DMS114 treated with DMSO at 0.1 percent for 48 hours (cell line): ENCODE measurements around the gene OTOS.

ENCODE experiments used
- DNase-seq: peaks from one replicate; lab custom pipeline; 2025; ENCODE audit not compliant: unreplicated experiment; lab: John Stamatoyannopoulos, UW

OTOS gene

DNA sequence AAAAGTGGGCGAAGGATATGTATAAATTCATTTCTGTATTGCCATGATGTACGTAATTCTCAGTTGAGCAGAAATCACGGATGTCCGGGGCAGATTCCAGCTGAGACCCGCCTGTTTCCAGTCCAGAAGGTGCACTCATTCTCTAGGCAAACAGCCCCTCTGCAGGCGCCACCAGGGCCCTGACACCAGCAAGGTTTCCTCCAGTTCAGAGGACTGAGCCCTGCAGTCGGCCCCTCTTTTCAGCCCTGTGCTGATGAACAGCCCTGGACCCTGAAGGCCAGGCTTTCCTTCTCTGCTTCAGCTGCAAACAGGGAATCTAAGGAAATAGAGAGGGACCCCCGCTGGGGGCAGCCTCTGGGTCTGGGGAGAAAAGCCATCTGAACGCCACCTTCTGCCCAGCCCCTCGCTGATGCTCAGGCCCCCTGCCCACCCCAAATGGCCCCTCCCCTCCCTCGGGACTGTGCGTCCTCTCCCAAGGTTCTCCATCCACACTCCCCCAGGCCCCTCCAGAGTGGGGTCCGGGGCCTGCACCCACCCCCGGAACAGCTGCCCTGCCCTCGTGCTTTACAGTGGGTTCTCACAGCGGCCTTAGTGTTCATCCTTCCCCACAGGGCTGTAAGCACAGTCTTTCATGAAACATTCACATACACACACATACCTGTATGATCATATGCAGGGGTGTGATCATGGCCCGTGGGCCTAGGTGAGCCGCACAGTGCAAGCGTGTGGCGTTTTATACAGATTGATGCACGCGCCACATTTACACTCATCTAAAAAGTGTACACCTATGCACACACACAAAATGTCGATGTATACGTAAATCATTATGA, 16.4 kb downstream of the OTOS start:
- DNase-seq: no peak

DNA sequence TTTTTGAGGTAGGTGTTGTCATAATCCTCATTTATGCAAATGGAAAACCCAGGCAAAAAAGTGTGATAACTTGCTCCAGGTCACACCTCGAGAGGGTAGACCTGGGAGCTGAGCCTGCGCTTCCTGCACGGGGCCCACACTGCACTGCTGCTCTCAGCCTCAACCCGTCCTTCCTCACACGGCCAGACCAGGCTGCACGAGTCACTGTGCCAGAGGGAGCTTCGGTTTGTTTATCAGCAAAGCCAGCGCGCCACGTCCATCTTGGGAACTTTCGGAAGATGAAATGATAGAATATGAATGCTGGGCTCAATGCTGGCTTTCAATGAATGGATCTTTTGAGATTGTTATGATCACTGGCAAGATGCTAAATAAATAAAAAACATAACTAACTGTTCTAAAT, 18.8 kb downstream of the OTOS start:
- DNase-seq: no peak

DNA sequence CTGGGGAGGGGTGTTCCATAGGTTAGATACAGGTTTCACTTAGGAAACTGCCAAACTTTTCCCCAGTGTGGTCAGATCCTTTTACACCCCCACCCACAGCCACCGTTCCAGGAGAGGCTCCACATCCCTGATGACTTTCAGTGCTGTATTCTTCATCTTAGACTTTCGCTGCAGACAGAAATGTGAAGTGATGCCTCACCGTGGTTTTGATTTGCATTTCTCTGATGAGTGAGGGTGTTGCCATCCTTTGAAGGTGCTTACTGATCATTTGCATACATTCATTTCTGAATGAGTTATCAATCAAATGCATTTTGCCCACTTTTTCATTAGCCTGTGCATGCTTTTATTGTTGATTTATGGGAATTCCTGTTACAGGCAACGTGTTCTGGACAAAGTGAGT, 19.3 kb downstream of the OTOS start:
- no peak for DNase-seq

DNA sequence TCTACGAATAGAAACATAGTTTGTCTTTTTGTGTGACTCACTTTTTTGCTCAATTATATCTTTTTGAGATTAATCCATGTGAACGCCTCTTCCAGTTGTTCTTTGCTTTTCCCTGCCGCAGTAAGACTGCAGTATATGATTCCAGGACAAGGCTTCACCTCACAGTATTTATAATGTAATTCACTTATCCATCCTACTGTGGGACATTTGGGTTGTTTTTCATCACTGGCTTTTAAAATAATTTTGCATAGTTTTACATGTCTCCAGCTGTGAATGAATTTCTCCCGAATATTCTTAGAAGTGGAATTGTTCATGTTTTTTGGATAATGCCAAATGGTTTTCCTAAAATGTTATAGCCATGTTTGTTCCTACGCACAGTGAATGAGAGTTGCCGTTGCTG, 26.2 kb downstream of the OTOS start:
- no peak for DNase-seq

DNA sequence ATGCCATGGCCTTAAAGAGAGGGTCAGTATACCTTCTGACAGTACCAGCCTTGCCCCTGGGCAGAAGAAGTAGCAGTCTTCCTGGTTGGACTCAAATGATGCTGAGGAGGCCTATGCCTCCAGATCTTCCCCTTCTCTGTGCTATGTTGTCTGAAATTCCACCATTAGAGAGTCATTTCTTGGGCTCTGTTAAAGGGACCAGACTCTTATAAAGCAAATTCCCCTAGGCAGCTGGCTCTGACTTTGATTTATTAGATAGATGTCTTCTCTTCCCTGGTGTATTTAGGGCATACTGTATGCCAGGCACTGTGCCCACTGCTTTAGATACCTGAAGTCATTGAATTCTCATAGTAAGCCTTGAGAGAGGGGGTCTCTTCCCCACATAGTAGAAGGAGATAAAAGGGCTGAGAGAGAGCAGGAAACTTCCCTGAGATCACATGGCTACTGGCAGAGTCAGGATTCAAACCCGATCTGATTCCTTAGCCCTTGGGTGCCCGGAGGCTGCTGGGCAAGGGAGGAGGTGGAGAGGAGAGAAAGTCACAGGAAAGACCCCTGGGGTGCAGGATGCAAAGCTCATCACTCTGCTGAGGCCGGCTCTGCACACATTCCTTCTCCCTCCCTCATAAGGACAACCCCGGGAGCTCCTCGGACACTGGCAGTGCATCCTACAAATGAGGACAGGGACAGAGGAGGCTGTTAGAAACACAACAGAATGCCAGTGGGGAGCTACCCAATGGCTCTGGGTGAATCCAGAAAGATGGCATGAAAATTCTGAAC, 27.4 kb downstream of the OTOS start:
- DNase-seq: no peak

DNA sequence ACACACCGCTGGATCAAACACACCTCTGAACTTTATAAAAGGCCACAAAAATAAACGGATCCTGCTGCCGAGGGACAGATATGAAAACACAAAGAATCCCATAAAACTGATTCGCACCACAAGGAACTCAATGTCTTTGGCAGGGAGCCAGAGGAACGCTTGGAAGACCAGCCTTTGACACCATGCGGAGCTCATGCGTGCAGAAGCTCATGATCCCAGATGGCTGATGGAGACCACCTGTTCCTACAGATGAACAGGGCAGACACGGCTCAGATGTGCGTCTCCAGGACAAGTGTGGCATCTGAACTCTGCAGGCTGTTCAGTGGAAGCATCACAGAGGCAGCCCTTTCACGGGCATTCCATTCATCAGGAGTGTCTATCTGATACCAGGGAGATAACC, 29.2 kb downstream of the OTOS start:
- DNase-seq: no peak

DNA sequence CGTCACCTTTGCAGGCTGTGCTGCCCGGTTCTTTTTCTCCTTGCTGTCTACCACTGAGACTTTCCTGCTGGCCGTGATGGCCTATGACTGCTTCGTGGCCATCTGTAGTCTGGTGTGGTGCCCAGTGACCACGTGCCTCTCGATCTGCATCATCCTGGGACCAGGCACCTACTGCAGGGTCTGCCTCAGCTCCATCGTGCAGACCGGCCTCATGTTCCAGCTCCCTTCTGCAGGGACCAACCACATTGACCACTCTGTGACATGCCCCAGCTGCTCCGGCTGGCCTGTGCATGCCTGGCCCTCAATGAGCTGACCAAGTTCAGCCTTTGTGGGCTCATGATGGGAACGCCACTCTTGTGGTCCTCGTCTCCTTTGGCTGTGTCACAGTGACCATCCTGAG, 31.1 kb downstream of the OTOS start:
- DNase-seq: no peak

DNA sequence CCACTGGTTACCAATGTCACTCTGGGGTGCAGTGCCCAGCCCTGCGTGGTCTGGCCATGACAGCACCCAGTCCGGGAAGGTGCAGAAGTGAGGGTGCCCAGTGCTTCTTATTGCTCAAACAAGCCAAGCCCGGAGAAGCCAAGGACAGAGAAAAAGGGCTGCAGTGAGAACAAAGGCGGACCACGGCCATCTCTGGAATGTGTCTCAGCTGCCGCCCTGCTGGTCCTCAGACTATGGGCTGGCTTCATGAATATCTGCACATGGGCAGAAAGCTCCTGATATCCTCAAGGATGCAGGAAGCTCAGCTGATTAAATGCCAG, 33.0 kb downstream of the OTOS start:
- no peak for DNase-seq

DNA sequence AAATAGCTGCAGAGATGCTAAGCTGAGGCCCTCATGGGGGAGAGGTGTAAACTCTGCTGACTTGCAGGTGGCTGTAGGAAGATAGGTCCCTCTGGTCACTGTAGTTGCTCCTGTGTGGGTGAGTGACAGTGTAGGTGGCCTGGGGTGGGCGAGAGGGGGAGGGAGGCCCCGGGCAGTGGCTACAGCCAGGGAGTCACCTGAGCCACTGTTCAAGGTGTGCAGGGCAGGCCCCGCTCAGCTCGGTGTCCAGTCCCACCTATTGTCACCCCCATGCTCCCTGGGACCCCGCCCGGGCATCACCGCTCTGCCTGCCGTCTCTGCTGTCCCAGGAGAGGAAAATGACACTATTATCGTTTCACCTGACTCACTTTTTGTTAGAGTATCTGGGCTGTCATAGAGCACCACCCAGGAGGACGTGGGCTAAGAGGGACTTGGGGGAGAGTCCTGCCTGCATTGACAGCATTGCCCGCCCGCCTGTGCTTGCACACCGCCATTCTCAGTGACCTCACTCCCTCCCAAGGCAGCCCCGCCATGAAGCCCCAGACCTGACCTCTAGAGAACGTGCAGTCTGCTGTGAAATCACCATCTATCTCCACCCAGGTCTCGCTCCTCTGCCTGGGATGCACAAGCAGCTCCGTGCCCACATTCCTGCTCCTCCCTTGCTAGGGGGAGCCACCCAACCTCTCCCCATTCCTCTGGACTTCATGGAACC, 33.5 kb downstream of the OTOS start:
- DNase-seq: no peak

DNA sequence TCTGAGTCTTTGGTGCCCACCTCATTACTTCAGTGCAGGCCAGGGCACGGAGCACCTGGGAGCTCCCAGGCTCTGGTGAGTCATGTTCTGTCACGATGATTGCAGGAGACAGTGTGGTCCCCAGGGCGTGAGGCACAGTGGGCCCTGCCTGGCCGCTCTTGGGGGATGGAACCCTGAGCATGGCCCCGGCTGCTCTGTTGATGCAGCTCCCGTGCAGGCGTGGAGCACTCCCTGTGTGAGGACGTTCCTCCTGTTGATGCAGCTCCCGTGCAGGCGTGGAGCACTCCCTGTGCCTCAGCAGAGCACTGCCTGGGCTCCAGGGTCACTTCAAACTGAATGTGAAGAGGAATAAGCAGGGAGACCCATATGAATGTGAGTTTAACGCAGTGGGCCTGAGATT, 34.5 kb downstream of the OTOS start:
- DNase-seq: no peak

DNA sequence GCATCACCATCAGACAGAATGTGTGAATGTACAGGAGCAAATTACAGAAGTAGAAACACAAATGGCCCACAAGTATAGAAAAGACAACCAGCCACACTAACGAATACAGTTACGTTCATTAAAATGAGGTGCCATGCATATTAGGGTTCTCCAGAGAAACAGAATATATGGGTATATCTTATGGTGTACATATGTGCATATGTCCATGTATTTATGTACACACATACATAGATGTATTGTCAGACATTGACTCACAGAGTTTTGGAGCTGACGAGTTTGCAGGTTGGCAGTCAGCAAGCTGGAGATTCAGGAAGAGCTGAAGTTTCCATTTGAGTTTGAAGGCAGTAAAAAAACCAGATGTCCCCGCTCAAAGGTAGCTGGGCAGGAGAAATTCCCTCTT, 37.3 kb downstream of the OTOS start:
- no peak for DNase-seq

DNA sequence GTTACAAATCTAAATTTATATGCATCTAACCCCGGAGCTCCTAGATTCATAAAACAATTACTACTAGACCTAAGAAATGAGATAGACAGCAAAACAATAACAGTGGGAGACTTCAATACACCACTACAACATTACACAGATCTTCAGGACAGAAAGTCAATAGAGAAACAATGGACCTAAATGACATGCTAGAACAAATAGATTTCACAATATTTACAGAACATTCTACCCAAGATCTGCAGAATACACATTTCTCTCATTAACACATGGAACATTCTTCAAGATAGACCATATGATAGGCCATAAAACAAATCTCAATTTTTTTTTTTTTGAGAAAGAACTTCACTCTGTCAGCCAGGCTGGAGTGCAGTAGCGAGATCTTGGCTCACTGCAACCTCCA, 42.1 kb downstream of the OTOS start:
- no peak for DNase-seq

DNA sequence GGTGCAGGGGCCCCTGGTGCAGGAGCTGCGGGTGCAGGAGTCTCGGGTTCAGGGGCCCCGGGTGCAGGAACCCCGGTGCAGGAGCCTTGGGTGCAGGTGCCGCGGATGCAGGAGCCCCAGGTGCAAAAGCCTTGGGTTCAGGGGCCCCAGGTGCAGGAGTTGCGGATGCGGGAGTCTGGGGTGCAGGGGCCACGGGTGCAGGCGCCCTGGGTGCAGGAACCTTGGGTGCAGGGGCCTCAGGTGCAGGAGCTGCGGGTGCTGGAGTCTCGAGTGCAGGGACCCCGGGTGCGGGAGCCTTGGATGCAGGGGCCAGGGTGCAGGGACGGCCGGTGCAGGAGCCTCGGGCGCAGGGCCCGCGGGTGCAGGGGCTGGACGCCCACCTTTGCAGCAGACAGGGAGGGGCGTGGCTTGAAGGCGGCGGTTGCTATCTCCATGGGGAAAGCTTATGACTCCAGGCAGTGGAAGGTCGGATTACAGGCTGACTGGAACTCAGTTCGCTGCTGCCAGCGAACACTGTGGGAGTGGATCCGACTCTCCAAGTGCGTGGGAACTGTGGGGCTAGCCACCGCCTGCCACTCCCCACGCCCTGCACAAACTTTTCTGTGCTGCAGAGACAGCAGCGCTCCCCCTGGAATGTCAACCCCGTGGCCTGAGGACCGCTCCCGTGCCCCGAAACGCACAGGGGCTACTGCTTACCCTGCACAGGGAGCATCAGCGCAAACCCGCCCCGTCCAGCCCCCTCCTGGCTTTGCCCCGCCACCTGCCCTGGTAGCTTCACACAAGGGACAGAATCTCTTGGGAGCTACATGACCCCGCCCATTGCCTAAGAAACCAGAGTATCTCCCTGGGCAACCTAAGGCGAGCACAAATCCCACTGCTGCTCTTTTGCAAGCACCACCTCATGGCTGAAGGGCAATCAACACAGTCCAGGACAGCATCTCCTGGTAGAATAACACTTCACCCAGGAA, 44.6 kb downstream of the OTOS start:
- no peak for DNase-seq

DNA sequence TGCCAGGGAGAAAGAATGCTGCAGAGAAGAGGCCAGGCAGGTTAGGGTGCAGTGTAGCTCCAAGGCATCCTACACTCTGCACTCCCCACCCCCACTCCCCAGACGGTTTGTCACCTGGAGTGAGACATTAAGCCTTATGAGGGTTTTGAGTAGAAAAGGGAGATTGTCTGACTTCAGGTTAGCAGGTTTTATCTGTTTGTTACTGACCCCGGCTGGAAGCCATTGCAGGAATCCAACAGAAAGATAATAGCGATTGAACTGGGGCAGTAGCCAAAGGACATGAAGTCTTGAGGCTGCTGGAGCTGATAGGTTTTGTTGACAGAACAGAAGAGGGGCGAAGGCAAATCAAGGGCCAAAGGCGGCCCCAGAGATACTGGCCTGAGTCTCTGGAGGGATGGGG, 51.2 kb downstream of the OTOS start:
- DNase-seq: no peak
